ENCODE data around the gene ADGRD2.
"Not testable (repeated sequence)": the region's sequence is repeated elsewhere in the genome, so short reads cannot be mapped to it uniquely, and the experiment has no call there.

The ADGRD2 gene

GRCh38 chr9:124423591-124423990 lies 26.7 kb upstream of the ADGRD2 start:
- no peak for DNase-seq (ENCODE audit: low read depth)
- TF ChIP-seq CTCF (IDR thresholded peaks at IDR 0.05; ENCODE audit: low read length, missing control alignments): no peak
- no peak overlapping the region for H3K4me3 ChIP-seq (replicated peaks; ENCODE audit: low read depth, low read length)

GRCh38 chr9:124425733-124426132 lies 24.5 kb upstream of the ADGRD2 start:
- not testable (repeated sequence) for H3K4me3 ChIP-seq (replicated peaks; ENCODE audit: low read depth, low read length); DNase-seq (ENCODE audit: low read depth)

- no peak for TF ChIP-seq CTCF (IDR thresholded peaks at IDR 0.05; ENCODE audit: low read length, missing control alignments)
These were observed 23.9 kb upstream of the ADGRD2 start for GRCh38 chr9:124426361-124426760.

DNA sequence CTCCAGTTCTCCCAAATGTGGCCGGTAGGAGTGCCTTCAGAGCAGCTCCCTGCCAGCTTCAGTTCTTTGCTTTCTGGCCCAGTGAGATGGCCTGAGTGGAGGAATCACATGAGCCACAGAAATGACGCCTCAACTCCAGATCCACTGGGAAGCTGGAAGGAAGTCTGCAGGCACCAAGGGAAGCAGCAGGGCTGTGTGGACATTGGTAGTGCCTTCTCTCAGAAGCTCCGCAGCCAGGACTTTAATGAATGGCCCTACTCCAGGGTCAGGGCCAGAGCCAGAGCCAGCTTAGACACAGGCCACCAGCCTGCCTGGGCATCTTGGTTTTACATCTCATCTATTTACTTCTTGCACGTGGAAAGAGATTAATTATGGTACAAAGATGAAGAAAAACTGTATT lies 23.0 kb upstream of the ADGRD2 start:
- no peak for DNase-seq (ENCODE audit: low read depth)
- no peak overlapping the region for H3K4me3 ChIP-seq (replicated peaks; ENCODE audit: low read depth, low read length)
- TF ChIP-seq CTCF (IDR thresholded peaks at IDR 0.05; ENCODE audit: low read length, missing control alignments): no peak

More at GRCh38 chr9:124426361-124426760, 23.9 kb upstream of the ADGRD2 start:
- no peak overlapping the region for H3K4me3 ChIP-seq (replicated peaks; ENCODE audit: low read depth, low read length)
- DNase-seq (ENCODE audit: low read depth): no peak

- TF ChIP-seq CTCF (IDR thresholded peaks at IDR 0.05; ENCODE audit: low read length, missing control alignments): no peak
- DNase-seq (ENCODE audit: low read depth): no peak
- no peak overlapping the region for H3K4me3 ChIP-seq (replicated peaks; ENCODE audit: low read depth, low read length)
These were observed 21.3 kb upstream of the ADGRD2 start for GRCh38 chr9:124428751-124429529.

DNA sequence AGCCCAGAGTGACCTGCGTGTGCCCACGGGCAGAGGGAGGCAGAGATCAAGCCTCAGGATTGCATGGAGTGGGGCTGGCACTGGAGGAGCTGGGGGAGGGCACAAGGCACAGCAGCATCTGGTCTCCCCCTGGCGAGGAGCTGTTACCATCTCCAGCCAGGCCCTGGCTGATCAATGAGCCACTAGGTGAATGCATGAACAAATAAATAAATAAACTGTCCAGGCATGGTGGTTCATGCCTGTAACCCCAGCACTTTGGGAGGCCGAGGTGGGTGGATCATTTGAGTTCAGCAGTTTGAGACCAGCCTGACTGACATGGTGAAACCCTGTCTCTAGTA lies 20.8 kb upstream of the ADGRD2 start:
- H3K4me3 ChIP-seq (replicated peaks; ENCODE audit: low read depth, low read length): no peak overlapping the region
- no peak for TF ChIP-seq CTCF (IDR thresholded peaks at IDR 0.05; ENCODE audit: low read length, missing control alignments)
- no peak for DNase-seq (ENCODE audit: low read depth)

DNA sequence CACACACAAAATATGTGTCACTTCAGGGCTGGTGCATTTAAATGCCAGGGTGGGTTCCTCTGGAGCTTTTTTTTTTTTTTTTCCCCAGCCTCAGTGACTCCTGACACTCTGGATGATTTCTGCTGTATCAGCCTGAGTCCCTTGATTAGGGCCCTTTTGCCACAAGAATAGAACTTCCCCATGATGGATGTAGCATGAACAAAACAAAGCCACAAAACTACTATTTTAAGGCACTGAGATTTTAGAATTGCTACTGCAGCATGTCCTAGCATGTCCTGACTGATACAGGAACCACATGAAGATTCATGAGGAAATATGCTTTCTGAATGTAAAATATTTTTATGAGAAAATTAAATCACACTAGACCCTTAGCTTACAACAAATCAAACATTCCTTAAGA lies 13.9 kb upstream of the ADGRD2 start:
- no peak for TF ChIP-seq CTCF (IDR thresholded peaks at IDR 0.05; ENCODE audit: low read length, missing control alignments)
- DNase-seq (ENCODE audit: low read depth): no peak
- H3K4me3 ChIP-seq (replicated peaks; ENCODE audit: low read depth, low read length): no peak overlapping the region
